WI38 (cell line): Measurements from ENCODE around the gene HSPA8.

Experiments
- H3K4me3 ChIP-seq: 2 replicates; pipeline ENCODE4 v1.5.1; 2011; ENCODE audit warnings: low read depth, mild to moderate bottlenecking, control low read depth, low read length
- CTCF ChIP-seq: IDR thresholded peaks from 2 replicates; pipeline ENCODE4 v1.5.1; 2012; ENCODE audit warnings: low read depth, mild to moderate bottlenecking, control low read depth, low read length

HSPA8 gene

GRCh38 chr11:123035831-123036230 lies 26.1 kb downstream of the HSPA8 start:
- no peak overlapping the region for H3K4me3 ChIP-seq
- no peak for TF ChIP-seq CTCF

- no peak for TF ChIP-seq CTCF
- no peak overlapping the region for H3K4me3 ChIP-seq
Measured at GRCh38 chr11:123034597-123034996, 27.3 kb downstream of the HSPA8 start.

- no peak overlapping the region for H3K4me3 ChIP-seq
- no peak for TF ChIP-seq CTCF
Measured at GRCh38 chr11:123033895-123034294, 28.0 kb downstream of the HSPA8 start.

GRCh38 chr11:123030517-123030916 lies 31.4 kb downstream of the HSPA8 start:
- no peak overlapping the region for H3K4me3 ChIP-seq
- TF ChIP-seq CTCF, result no peak

GRCh38 chr11:123020968-123021367 lies 41.0 kb downstream of the HSPA8 start:
- peak; percentile 65 for TF ChIP-seq CTCF
- H3K4me3 ChIP-seq, result no peak overlapping the region

- TF ChIP-seq CTCF, result no peak
- H3K4me3 ChIP-seq, result no peak overlapping the region
Measured at GRCh38 chr11:123018702-123019101, 43.2 kb downstream of the HSPA8 start.

- no peak overlapping the region for H3K4me3 ChIP-seq
- no peak for TF ChIP-seq CTCF
Measured at GRCh38 chr11:123011510-123011909, 50.4 kb downstream of the HSPA8 start.
